Measurements from ENCODE around the gene OR4C45.
A peak's percentile ranks its signal among the peaks of the same experiment; 100 is the strongest.
"Not testable (repeated sequence)": the region's sequence is repeated elsewhere in the genome, so short reads cannot be mapped to it uniquely, and the experiment has no call there.

OR4C45 gene

GRCh38 chr11:50032574-50032973 is at the start of gene OR4C45:
Gene OR4C45 (plus strand): TSS chr11:50032874.
- no peak for DNase-seq (ENCODE audit: low read depth)

GRCh38 chr11:49995565-49995964 is 37.1 kb upstream of the OR4C45 start:
- peak; percentile 3 for DNase-seq (ENCODE audit: low read depth)

GRCh38 chr11:50030193-50030592 is 2.5 kb upstream of the OR4C45 start:
- DNase-seq (ENCODE audit: low read depth) = no peak

- not testable (repeated sequence) for DNase-seq (ENCODE audit: low read depth)
Observed at GRCh38 chr11:50036239-50036638, 3.6 kb downstream of the OR4C45 start.

GRCh38 chr11:50037251-50037650 is 4.6 kb downstream of the OR4C45 start:
- DNase-seq (ENCODE audit: low read depth) = no peak

- no peak for DNase-seq (ENCODE audit: low read depth)
Observed at GRCh38 chr11:50044647-50045046, 12.0 kb downstream of the OR4C45 start.

- not testable (repeated sequence) for DNase-seq (ENCODE audit: low read depth)
Observed at GRCh38 chr11:50063056-50063455, 30.4 kb downstream of the OR4C45 start.

- DNase-seq (ENCODE audit: low read depth) = no peak
Observed at GRCh38 chr11:50070389-50070788, 37.7 kb downstream of the OR4C45 start.

GRCh38 chr11:50071584-50072225 is 39.0 kb downstream of the OR4C45 start:
- DNase-seq (ENCODE audit: low read depth) = no peak

GRCh38 chr11:50072226-50073112 is 39.8 kb downstream of the OR4C45 start:
- DNase-seq (ENCODE audit: low read depth) = no peak

GRCh38 chr11:50073113-50074105 is 40.7 kb downstream of the OR4C45 start:
- DNase-seq (ENCODE audit: low read depth) = no peak

- DNase-seq (ENCODE audit: low read depth) = no peak
Observed at GRCh38 chr11:50074161-50074560, 41.5 kb downstream of the OR4C45 start.

GRCh38 chr11:50075856-50076255 is 43.2 kb downstream of the OR4C45 start:
- no peak for DNase-seq (ENCODE audit: low read depth)

- no peak for DNase-seq (ENCODE audit: low read depth)
Observed at GRCh38 chr11:50077526-50077925, 44.9 kb downstream of the OR4C45 start.

- no peak for DNase-seq (ENCODE audit: low read depth)
Observed at GRCh38 chr11:50078001-50078400, 45.3 kb downstream of the OR4C45 start.

GRCh38 chr11:50078946-50079345 is 46.3 kb downstream of the OR4C45 start:
- peak; percentile 51 for DNase-seq (ENCODE audit: low read depth)

GRCh38 chr11:50080256-50080655 is 47.6 kb downstream of the OR4C45 start:
- no peak for DNase-seq (ENCODE audit: low read depth)

Measured in HS-5 (cell line).